ENCODE measurements around the gene NCK2. TPM values are rescaled to one million over a fixed set of nuclear protein-coding genes. Genes with fewer than 3 reads are reported as not detected.

NCK2 gene
- total RNA-seq, 1 experiment from 2014 or later = 21.6 TPM

GRCh38 chr2:105790461-105791149 is 45.9 kb downstream of the NCK2 start:
- ChIA-PET POLR2A (ENCODE audit: low non-redundant PET) (no interaction called here), CTCF (no interaction called here)
- Histone ChIP-seq H3K27ac (ENCODE audit: low read depth, low read length, poor library complexity, severe bottlenecking) (no peak overlapping the region), H3K36me3 (ENCODE audit: insufficient read depth, low read length, poor library complexity, severe bottlenecking) (no peaks in the 10 kb centered on the region), H3K27me3 (replicated peaks; ENCODE audit: insufficient read depth, low read depth, low read length, poor library complexity) (no peaks in the 10 kb centered on the region), H3K4me1 (ENCODE audit: insufficient read depth, low read length, poor library complexity, severe bottlenecking) (peaks cover 23% of the 10 kb centered on the region), H3K4me3 (ENCODE audit: low read depth, low read length, poor library complexity, severe bottlenecking) (no peak overlapping the region), H3K9me3 (ENCODE audit: low read depth, low read length, poor library complexity, severe bottlenecking) (no peaks in the 10 kb centered on the region)
- DNase-seq (ENCODE audit: low spot score) = no peak
- intact Hi-C loops (cut with micrococcal nuclease; ENCODE audit: unreplicated experiment) = no loop called here
- no TSS peak for BruUV-seq (replicated peaks)
- TF ChIP-seq CTCF (conservative IDR thresholded peaks at IDR 0.05; ENCODE audit: low read depth, low read length) = no peak
- TF ChIP-seq EZH2 (IDR thresholded peaks at IDR 0.05; ENCODE audit: borderline replicate concordance, low read depth, low read length, poor library complexity, severe bottlenecking) = no peak

- H3K4me3 ChIP-seq (ENCODE audit: low read depth, low read length, poor library complexity, severe bottlenecking) = no peak overlapping the region
- POLR2A ChIA-PET (ENCODE audit: low non-redundant PET) = no interaction called here
Observed at GRCh38 chr2:105791229-105791628, 46.5 kb downstream of the NCK2 start.

GRCh38 chr2:105792561-105792960 is 47.8 kb downstream of the NCK2 start:
- BruUV-seq (replicated peaks) = no TSS peak
- no peaks in the 10 kb centered on the region for H3K36me3 ChIP-seq (ENCODE audit: insufficient read depth, low read length, poor library complexity, severe bottlenecking)
- no peak for TF ChIP-seq CTCF (conservative IDR thresholded peaks at IDR 0.05; ENCODE audit: low read depth, low read length)
- no peak for TF ChIP-seq EZH2 (IDR thresholded peaks at IDR 0.05; ENCODE audit: borderline replicate concordance, low read depth, low read length, poor library complexity, severe bottlenecking)
- H3K4me1 ChIP-seq (ENCODE audit: insufficient read depth, low read length, poor library complexity, severe bottlenecking) = peaks cover 43% of the 10 kb centered on the region
- intact Hi-C loops (cut with micrococcal nuclease; ENCODE audit: unreplicated experiment) = no loop called here
- H3K4me3 ChIP-seq (ENCODE audit: low read depth, low read length, poor library complexity, severe bottlenecking) = no peak overlapping the region
- no peak overlapping the region for H3K27ac ChIP-seq (ENCODE audit: low read depth, low read length, poor library complexity, severe bottlenecking)
- no peaks in the 10 kb centered on the region for H3K9me3 ChIP-seq (ENCODE audit: low read depth, low read length, poor library complexity, severe bottlenecking)
- no peak for DNase-seq (ENCODE audit: low spot score)
- no peaks in the 10 kb centered on the region for H3K27me3 ChIP-seq (replicated peaks; ENCODE audit: insufficient read depth, low read depth, low read length, poor library complexity)
- POLR2A ChIA-PET (ENCODE audit: low non-redundant PET) = no interaction called here
- CTCF ChIA-PET = no interaction called here

More at GRCh38 chr2:105791229-105791628, 46.5 kb downstream of the NCK2 start:
- no TSS peak for BruUV-seq (replicated peaks)
- H3K36me3 ChIP-seq (ENCODE audit: insufficient read depth, low read length, poor library complexity, severe bottlenecking) = no peaks in the 10 kb centered on the region
- DNase-seq (ENCODE audit: low spot score) = no peak
- H3K4me1 ChIP-seq (ENCODE audit: insufficient read depth, low read length, poor library complexity, severe bottlenecking) = peaks cover 29% of the 10 kb centered on the region
- TF ChIP-seq CTCF (conservative IDR thresholded peaks at IDR 0.05; ENCODE audit: low read depth, low read length) (no peak), EZH2 (IDR thresholded peaks at IDR 0.05; ENCODE audit: borderline replicate concordance, low read depth, low read length, poor library complexity, severe bottlenecking) (no peak)
- no peak overlapping the region for H3K27ac ChIP-seq (ENCODE audit: low read depth, low read length, poor library complexity, severe bottlenecking)
- H3K27me3 ChIP-seq (replicated peaks; ENCODE audit: insufficient read depth, low read depth, low read length, poor library complexity) = no peaks in the 10 kb centered on the region
- CTCF ChIA-PET = no interaction called here
- intact Hi-C loops (cut with micrococcal nuclease; ENCODE audit: unreplicated experiment) = no loop called here
- no peaks in the 10 kb centered on the region for H3K9me3 ChIP-seq (ENCODE audit: low read depth, low read length, poor library complexity, severe bottlenecking)

All from A673 (cell line).